ENCODE measurements around the gene TBC1D24. TPM values are rescaled to one million over a fixed set of nuclear protein-coding genes. Genes with fewer than 3 reads are reported as not detected.

The TBC1D24 gene
- total and polyA plus RNA-seq, 9 of the 15 experiments (the other 6 are each of a cell fraction or from before 2014, with no cell fraction given), result 1.7 to 22.6 (median 7.2) TPM

DNA sequence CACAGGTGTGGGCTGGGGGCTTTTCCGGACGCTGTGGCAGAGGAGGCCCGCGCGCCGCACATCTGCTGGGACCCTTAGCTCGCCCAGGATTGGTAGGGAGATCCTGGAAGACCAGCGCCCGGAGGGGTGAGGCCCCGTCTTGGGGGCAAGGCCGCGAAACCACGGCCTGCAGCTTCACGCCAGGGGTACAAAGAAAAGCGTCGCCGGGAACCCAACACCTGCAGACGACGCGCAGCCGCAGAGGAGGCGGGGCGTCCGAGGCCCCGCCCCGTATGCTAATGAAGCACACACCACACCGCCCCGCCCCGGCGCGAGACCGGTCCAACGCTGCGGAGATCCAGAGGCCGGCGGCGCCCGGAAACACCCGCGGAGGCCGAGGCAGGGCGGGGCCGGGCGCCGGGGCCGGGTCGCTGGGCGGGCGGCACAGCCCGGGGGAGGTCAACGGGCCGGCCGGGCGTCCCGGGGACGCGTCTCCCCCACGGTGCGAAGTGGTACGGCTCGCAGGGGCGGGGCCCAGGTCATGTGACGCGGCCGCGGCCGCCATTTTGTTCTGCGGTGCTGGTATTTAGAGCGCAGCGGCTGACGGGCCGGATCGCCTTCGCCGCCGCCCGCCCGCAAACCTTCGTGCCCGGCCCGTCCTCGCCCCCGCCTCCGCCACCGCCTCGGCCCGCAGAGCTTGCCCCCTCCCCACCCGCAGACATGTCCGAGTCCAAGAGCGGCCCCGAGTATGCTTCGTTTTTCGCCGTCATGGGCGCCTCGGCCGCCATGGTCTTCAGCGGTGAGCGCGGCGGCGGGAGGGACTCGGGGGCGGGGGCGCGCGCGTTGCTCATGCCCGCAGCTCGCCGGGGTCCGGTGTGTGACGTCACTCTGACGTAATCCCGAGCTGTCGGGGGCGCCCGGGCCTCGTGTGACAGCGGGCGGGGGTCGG, 38.7 kb downstream of the TBC1D24 start, which contains the start of gene ATP6V0C (continued):
- TF ChIP-seq, protein P1, sequence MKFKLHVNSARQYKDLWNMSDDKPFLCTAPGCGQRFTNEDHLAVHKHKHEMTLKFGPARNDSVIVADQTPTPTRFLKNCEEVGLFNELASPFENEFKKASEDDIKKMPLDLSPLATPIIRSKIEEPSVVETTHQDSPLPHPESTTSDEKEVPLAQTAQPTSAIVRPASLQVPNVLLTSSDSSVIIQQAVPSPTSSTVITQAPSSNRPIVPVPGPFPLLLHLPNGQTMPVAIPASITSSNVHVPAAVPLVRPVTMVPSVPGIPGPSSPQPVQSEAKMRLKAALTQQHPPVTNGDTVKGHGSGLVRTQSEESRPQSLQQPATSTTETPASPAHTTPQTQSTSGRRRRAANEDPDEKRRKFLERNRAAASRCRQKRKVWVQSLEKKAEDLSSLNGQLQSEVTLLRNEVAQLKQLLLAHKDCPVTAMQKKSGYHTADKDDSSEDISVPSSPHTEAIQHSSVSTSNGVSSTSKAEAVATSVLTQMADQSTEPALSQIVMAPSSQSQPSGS (CRISPR knock-in tag; IDR thresholded peaks at IDR 0.05), result peak; percentile 84; the same call in 1 of the 2 replicates
- TF ChIP-seq TOE1 (IDR thresholded peaks at IDR 0.05; ENCODE audit: borderline replicate concordance), result peak; percentile 91; the same call in 1 of the 2 replicates
- TF ChIP-seq TOE1 (CRISPR knock-in tag; IDR thresholded peaks at IDR 0.05; ENCODE audit: borderline replicate concordance, low read depth), result no peak
- peak; percentile 90 for TF ChIP-seq L3MBTL2 (IDR thresholded peaks at IDR 0.05)
- TF ChIP-seq, protein P2, sequence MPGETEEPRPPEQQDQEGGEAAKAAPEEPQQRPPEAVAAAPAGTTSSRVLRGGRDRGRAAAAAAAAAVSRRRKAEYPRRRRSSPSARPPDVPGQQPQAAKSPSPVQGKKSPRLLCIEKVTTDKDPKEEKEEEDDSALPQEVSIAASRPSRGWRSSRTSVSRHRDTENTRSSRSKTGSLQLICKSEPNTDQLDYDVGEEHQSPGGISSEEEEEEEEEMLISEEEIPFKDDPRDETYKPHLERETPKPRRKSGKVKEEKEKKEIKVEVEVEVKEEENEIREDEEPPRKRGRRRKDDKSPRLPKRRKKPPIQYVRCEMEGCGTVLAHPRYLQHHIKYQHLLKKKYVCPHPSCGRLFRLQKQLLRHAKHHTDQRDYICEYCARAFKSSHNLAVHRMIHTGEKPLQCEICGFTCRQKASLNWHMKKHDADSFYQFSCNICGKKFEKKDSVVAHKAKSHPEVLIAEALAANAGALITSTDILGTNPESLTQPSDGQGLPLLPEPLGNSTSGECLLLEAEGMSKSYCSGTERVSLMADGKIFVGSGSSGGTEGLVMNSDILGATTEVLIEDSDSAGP (CRISPR knock-in tag; IDR thresholded peaks at IDR 0.05), result no peak
- no peak for TF ChIP-seq DMBX1 (CRISPR knock-in tag; IDR thresholded peaks at IDR 0.05; ENCODE audit: borderline replicate concordance)
- TF ChIP-seq PCBP2 (IDR thresholded peaks at IDR 0.05; ENCODE audit: low read depth, low read length, poor library complexity, severe bottlenecking), result no peak
- no peak for TF ChIP-seq ZNF282 (CRISPR knock-in tag; IDR thresholded peaks at IDR 0.05)
- TF ChIP-seq, protein P3, sequence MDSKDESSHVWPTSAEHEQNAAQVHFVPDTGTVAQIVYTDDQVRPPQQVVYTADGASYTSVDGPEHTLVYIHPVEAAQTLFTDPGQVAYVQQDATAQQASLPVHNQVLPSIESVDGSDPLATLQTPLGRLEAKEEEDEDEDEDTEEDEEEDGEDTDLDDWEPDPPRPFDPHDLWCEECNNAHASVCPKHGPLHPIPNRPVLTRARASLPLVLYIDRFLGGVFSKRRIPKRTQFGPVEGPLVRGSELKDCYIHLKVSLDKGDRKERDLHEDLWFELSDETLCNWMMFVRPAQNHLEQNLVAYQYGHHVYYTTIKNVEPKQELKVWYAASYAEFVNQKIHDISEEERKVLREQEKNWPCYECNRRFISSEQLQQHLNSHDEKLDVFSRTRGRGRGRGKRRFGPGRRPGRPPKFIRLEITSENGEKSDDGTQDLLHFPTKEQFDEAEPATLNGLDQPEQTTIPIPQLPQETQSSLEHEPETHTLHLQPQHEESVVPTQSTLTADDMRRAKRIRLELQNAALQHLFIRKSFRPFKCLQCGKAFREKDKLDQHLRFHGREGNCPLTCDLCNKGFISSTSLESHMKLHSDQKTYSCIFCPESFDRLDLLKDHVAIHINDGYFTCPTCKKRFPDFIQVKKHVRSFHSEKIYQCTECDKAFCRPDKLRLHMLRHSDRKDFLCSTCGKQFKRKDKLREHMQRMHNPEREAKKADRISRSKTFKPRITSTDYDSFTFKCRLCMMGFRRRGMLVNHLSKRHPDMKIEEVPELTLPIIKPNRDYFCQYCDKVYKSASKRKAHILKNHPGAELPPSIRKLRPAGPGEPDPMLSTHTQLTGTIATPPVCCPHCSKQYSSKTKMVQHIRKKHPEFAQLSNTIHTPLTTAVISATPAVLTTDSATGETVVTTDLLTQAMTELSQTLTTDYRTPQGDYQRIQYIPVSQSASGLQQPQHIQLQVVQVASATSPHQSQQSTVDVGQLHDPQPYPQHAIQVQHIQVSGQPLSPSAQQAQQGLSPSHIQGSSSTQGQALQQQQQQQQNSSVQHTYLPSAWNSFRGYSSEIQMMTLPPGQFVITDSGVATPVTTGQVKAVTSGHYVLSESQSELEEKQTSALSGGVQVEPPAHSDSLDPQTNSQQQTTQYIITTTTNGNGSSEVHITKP (IDR thresholded peaks at IDR 0.05; ENCODE audit: partially characterized antibody), result peak; percentile 98
- no peak for TF ChIP-seq RFX7 (CRISPR knock-in tag; IDR thresholded peaks at IDR 0.05)
- TF ChIP-seq POLR2A (conservative IDR thresholded peaks at IDR 0.05), result peak; percentile 92
- peak; percentile 62 to 99; a peak in 3 of 4 replicates for TF ChIP-seq NONO (IDR thresholded peaks at IDR 0.05; ENCODE audit: low read depth in 2 of 2, low read length in 1 of 2)
- no peak for TF ChIP-seq DDX20 (tag; IDR thresholded peaks at IDR 0.05; ENCODE audit: low read depth)
- TF ChIP-seq POLR2G (IDR thresholded peaks at IDR 0.05; ENCODE audit: low read depth, low read length), result peak; percentile 93
- peak in 1 of 2 experiments; percentile 72; a peak in 1 of 4 replicates for TF ChIP-seq SIN3A (IDR thresholded peaks at IDR 0.05; ENCODE audit: borderline replicate concordance in 2 of 2, control insufficient read depth in 1 of 2, low read depth in 2 of 2, low read length in 2 of 2)
- TF ChIP-seq, protein P4, sequence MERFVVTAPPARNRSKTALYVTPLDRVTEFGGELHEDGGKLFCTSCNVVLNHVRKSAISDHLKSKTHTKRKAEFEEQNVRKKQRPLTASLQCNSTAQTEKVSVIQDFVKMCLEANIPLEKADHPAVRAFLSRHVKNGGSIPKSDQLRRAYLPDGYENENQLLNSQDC (CRISPR knock-in tag; IDR thresholded peaks at IDR 0.05), result no peak
- no peak for TF ChIP-seq SREBF2 (CRISPR knock-in tag; IDR thresholded peaks at IDR 0.05)
- no peak for TF ChIP-seq ZNF134 (CRISPR knock-in tag; conservative IDR thresholded peaks at IDR 0.05)
- no peak for TF ChIP-seq SRSF3 (IDR thresholded peaks at IDR 0.05; ENCODE audit: insufficient read depth, low read length)
- no peak for TF ChIP-seq ASH1L (IDR thresholded peaks at IDR 0.05; ENCODE audit: borderline replicate concordance, low read depth, partially characterized antibody)
